Measurements from ENCODE around the gene RAPGEF5.
A peak's percentile ranks its signal among the peaks of the same experiment; 100 is the strongest.

Gene RAPGEF5

DNA sequence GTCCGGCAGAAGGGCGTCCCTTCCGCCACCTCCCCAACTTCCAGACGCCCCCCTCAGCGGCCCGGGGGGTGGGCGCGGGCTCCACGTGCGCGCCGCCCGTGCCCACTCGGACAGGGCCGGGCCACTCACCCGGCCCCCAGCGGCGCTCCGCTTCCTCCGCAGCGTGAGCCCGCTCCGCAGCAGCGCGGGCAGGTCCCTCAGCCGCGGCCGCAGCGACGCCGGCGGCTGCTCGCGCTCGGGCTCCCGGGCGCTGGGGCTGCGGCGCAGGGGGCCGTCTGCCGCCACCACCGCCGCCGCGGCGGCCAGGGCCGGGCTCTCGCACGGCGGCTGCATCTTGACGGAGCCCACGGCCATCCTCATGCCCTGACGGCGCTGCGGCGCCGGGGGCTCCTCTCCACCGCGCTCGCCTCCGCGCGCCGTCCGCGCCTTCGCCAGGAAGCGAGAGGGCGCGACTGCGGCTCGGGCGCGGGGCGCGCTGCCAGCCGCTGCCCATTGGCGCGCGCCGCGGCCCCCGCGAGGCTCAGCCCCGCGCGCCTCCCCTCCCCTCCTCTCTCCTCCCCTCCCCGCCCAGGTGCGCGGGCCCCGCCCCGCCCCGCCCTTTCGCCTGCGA, at the start of gene RAPGEF5:
RAPGEF5 (minus strand) TSS at position 454 of the 610 bp plus-strand sequence; CDS start at position 360, 94 bp downstream.
- DNase-seq = peak; percentile 7

DNA sequence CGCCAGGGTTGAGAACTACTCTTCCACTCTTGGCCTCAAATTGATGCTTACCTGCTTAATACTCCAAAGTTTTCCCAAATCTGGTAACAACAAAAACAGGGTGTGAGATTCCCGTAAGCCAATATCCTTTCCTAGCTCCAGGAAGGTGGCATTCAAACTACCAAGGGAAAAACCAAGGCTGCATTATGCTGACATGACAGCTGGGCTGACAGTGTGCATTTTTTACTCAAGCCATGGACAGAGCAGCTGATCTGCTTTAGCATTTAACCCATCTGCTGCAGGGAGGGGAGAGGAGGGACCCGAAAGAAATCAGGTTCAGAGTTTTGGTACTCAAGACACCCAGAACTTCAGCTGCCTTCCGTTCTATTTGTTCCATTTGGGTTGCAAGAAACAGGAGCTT, 49.8 kb upstream of the RAPGEF5 start:
- no peak for DNase-seq

GRCh38 chr7:22404421-22405023, 47.6 kb upstream of the RAPGEF5 start:
- no peak for DNase-seq

DNA sequence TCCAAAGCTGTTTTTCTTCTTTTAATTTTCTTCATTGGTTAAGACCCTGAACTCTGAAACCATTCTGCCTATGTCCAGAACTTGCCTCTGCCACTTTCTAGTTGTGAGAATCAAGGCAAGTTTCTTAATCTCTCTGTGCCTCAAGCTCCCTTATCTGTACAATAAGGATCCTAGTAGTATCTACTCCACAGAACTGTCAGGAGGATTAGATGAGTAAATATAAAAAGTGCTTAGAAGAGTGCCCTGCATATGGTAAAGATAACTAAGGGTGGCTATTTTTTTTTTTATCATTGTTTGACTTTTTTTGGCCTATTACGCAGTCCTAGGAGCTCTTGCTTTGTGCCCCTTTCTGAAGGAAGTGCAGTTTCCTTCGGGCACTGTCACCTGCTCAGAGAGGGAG, 46.4 kb upstream of the RAPGEF5 start:
- no peak for DNase-seq

DNA sequence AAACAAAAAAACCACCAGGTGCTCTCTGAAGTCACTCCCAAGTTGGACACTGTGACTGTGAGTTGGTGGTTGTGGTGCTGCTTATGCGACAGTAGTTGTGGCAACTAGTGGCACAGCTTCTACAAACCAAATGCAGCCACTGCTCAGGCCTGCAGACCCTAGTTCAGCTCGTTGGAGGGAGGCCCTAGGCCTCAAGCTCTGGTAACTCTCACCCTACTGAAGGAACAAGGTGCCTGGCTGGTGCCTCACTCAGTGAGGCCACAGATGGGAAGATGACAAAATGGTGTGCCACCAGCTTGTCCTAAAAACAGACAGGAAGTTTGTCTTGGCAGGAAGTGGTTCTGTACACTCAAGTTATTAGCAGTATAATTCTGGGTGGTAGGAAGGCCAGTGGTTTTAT, 45.3 kb upstream of the RAPGEF5 start:
- peak; percentile 23 for DNase-seq

GRCh38 chr7:22400936-22401553, 44.1 kb upstream of the RAPGEF5 start:
- DNase-seq = no peak

DNA sequence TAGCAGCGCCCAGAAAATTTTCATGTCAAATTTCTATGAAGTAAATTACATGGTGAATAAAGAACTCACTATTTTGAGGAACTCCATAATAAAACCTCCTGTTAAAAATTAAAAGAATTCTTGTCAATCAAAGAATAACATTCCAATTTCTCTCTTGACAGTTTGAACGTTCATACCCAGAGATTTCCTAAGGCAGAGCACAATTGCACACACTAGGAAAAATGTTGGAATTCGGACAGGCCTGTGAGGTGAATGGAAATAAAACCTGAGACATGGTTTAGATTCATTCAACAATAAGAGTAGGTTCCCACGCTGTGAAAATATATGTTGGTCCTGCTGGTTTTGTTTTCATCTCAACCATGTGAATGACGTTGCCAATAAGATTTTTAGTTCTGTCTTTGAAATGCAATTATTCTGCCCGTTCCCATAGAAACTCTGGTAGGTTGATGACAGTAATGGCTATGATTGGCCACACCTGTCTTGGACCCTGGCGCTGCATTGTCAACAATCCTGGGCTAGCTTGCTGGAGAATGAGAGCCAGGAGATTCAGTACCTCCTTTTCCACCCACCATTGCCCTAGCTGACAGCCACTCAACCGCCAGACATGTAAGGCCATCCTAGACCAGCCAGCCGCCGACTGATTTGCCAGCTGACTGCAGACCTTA, 43.3 kb upstream of the RAPGEF5 start:
- DNase-seq = no peak

GRCh38 chr7:22399546-22399945, 42.6 kb upstream of the RAPGEF5 start:
- DNase-seq = no peak

DNA sequence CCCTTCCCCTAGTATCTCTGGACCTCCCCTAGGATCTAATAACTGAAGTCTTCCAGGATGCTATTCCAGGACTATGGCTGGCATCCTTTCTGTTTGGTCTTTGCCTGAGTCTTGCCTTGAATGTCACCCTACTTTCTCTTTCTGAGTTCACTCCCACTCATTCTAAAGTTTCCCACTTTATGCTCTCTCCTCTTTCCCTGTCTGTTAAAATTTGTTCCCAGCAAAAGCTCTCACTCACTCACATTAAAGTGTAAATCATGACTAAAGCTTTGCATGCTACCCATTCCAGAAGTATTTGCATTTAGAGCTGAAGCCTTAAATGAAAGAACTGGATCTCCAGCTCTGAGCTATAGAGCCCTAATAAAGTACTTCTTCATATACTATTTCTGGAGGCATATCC, 42.1 kb upstream of the RAPGEF5 start:
- DNase-seq = no peak

GRCh38 chr7:22397981-22398380, 41.0 kb upstream of the RAPGEF5 start:
- no peak for DNase-seq

GRCh38 chr7:22395222-22395621, 38.3 kb upstream of the RAPGEF5 start:
- no peak for DNase-seq

DNA sequence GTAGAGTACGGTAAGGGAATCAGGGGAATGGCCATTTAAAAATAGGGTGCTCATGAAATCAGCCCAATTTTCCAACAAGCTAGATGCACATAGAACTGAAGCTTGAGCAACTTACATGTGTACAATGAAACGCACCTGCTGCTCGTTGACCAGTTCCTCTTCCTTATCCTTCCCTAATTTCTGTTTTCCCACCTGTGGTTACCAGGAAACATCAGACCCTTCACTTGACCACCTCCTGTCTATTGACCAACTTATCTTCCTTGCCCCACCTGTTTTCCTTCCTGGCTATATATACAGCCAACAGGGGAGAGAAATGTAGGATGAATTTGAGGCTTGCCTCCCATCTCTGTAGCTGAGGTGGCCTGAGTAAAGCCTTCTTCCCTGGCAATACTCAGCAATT, 37.8 kb upstream of the RAPGEF5 start:
- DNase-seq = no peak

- no peak for DNase-seq
Measured at GRCh38 chr7:22393913-22394729, 37.2 kb upstream of the RAPGEF5 start.

DNA sequence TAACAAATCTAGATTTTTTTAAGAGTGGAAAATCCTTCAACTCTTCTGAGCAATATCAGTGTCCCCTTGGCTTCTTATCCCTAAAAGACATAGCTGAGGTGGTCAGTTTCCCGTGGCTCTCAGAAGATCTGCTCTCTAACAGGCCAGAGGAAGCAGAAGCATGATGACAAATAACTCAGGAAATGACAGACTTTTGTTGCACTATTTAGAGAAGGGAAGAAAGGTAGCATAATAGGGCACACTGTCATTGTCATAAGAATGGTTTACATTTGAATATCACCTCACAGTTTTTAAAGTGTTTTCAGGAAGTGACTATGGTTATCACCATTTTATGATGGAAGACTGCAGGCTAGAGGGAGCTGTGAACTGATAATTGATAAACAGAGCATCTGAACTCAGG, 33.6 kb upstream of the RAPGEF5 start:
- DNase-seq = no peak

GRCh38 chr7:22389892-22390291, 32.9 kb upstream of the RAPGEF5 start:
- no peak for DNase-seq

- no peak for DNase-seq
Measured at GRCh38 chr7:22387583-22387982, 30.6 kb upstream of the RAPGEF5 start.

DNA sequence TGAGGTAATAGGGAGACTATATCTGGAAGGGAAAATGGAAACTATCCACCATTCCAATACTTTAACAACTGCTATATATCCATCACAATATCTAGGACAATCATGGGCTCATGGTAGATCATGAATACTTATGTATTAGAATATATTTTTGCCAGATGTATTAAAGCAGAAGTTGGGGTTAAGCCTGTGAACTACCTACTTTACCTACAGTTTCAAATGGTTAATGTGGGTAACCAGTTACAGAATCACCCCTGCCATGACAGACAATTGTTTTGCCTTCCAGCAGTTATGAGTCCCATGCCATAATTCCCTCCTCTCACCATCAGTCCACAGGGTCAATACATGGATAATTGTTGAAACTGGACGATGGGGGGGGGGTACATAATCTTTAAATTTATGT, 29.9 kb upstream of the RAPGEF5 start:
- DNase-seq = no peak

- no peak for DNase-seq
Measured at GRCh38 chr7:22386206-22386858, 29.4 kb upstream of the RAPGEF5 start.

DNA sequence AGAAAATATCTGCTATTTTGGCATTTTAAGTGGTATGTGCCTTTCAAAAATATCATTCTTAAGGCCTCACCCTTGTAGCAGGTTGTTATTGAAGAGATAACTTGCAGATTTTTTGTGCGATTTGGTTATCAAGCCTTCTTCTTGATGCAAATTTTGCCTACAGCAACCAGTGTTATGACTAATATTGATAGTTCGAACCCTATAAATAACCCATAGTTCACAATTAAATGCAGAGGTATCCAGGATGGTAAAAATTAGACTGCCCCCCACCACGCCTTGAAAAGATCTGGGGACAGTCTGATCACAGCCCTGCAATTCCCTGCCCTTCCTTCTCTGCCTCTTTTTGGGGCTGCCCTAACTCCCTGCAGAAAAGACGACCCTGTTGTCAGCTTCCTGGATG, 28.4 kb upstream of the RAPGEF5 start:
- no peak for DNase-seq

GRCh38 chr7:22380333-22380732, 23.4 kb upstream of the RAPGEF5 start:
- DNase-seq = no peak

DNA sequence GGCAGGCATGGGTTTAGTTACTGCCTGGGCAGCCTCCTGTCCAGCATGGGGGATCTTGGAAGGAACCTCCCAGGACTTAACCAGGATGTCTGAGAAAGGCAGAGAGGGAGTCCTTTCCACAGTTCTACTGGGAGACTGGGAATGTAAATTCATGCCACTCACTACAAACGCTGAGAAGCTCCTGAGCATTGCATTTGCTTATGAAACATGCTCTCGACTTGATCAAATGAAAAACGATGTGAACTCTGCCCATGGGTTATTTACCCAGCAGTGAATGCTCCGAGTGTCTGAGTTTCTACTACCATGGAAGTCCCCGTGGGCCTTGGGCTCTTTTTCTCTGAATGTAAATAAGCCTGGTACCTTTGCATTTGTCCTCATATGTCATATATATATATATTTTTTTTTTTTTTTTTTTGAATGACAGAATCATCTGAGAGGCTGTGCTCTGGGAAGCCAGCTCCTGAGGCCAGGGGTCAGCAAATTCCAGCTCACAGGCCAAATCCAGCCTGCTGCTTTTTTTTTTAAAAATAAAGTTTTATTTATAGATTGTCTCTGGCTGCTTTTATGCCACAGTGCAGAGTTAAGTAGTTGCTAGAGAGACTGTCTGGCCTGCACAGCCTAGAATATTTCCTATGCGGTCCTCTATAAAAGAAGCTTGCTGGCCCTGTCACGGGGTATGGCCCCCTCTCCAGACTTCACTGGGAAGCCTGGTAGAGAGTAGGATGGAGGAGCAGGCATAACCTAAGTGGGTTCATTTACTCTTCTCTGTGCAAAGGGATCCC, 21.4 kb upstream of the RAPGEF5 start:
- no peak for DNase-seq

DNA sequence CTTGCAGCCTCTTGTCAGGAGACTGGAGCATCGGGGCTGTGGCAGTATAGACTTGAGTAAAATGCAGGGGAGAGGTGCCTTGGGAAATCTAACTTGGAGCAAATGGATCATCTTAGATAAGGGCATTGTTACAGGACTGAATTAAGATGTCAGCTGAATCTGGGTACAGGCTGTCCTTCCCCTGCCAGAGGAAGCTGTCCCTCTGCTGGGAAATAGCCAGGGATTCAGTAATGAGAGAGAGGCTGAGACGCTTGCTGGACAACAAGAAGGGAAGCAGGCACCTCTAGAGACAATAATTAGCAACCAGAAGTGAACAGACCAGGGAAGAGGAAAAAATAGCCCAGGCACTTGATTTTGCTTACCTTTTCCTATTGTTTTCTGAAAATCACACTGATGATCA, 20.7 kb upstream of the RAPGEF5 start:
- no peak for DNase-seq

Measured in activated CD4-positive, alpha-beta T cell treated with anti-CD3 and anti-CD28 coated beads, Interleukin-10, Interleukin-2, amounts not matched to agents 100 ng/mL and 50 ng/mL, durations not matched to agents 16 hours and 8 hours (primary cell).